H54 (cell line): ENCODE data around the gene REXO1.

Experiments
- DNase-seq: peaks from one replicate; pipeline ENCODE4 v3.0.0; 2011; ENCODE audit warnings: low spot score, mixed read lengths; ENCODE audit not compliant: insufficient read length
- FAIRE-seq: peaks from 3 replicates; lab custom pipeline; 2011; peaks lifted over from hg19 to GRCh38; lab: Jason Lieb, UNC
- POLR2A ChIP-seq: IDR thresholded peaks from 2 replicates; pipeline ENCODE4 v1.6.1; 2011; ENCODE audit warnings: low read depth, mild to moderate bottlenecking, low read length

Gene REXO1

GRCh38 chr19:1770866-1771576, 77.3 kb downstream of the REXO1 start:
- DNase-seq (no peak), FAIRE-seq (no peak)
- TF ChIP-seq POLR2A, result no peak

DNA sequence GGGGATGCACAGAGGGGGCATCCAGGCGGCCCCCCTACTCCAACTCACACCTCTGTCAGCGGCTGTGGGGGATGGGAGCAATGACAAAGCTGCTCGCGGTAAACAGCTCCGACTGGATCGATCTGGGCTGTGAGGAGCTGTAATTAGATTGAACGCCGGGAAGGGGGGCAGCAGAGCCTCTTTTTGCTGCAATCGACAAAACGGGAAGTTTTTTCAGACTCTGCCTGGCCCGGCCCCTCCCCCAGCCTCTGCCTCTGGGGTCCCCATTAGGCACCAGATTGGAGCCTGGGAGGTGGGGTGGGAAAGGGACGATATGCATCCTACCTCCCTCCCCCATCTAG, 78.7 kb downstream of the REXO1 start:
- FAIRE-seq, result no peak
- TF ChIP-seq POLR2A, result no peak
- no peak for DNase-seq

DNA sequence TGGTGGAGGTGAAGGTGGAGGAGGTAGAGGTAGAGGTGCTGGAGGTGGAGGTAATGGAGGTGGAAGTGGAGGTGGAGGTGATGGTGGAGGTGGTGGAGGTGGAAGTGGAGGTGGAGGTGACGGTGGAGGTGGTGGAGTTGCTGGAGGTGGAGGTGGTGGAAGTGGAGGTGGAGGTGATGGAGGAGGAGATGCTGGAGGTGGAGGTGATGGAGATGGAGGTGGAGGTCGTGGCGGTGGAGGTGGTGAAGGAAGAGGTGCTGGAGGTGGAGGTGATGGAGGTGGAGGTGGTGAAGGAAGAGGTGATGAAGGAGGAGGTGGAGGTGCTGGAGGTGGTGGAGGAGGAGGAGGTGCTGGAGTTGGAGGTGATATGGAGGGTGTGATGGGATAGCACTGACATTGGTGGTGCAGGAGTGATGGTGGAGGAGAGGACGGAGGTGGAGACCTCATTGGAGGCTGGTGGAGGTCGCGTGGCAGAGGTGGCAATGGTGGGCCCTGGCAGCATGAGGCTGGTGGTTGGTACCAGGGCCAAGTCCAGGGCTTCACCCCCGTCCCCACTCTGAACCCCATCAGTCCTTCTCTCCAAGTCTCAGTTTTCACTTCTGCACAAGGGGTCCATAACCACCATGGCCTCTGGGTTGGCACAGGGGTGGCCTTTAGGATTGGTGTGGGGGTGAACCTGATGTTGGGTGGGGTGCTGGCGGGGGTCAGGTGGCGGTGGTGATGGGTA, 79.2 kb downstream of the REXO1 start:
- TF ChIP-seq POLR2A, result no peak
- DNase-seq, result no peak
- FAIRE-seq, result no peak

GRCh38 chr19:1768248-1768647, 80.0 kb downstream of the REXO1 start:
- FAIRE-seq, result no peak

DNA sequence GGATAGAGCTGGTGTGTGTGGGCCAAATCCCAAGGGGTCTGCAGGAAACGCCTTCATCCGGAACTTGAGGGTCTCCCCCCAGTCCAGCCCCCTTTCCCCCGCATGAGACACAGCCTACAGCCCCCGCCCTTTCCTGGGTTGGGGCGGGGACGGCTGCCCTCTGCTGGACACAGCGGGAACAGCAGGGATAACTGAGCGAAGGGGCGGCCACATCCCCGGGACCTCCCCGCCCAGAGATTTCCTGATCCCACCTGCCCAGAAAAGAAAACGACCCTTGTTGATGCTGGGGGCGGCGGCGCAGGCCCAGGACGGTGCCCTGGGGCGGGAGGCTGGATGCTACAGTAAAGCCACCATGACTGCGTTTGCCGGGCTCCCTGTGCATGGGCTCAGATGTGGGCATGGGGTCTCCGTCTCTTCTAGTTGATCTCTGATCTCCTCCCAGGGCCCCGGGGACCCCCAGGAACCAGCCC, 80.8 kb downstream of the REXO1 start:
- FAIRE-seq (no peak), DNase-seq (peak; percentile 84)
- no peak for TF ChIP-seq POLR2A

More at GRCh38 chr19:1768248-1768647, 80.0 kb downstream of the REXO1 start:
- no peak for TF ChIP-seq POLR2A
- no peak for DNase-seq

DNA sequence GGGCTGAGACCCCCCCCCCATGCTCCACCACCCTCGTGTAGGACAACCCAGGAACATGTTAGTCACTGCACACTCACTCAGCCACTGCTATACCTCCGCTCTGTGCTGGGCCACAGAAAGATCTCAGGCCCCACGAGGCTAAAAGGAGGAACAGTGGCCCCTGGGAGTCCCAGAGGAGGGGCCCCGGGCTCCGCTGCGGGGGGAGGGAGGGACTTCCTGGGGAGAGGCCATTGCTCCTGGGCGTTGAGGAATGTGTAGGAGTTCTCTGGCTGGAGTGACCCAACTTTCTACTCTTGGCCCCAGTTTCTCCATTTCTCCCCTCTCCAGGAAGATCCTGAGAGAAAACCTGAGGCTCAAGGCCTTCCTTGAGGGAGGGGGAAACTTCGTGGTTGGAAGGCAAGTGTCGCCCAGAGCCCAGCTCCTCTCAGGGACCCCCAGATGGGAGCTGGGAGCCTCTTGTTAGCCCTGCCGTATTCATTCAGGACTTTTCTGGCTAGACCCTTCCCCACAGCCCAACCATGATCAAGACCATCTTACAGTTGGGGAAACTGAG, 81.4 kb downstream of the REXO1 start:
- FAIRE-seq (no peak), DNase-seq (peak; percentile 86)
- TF ChIP-seq POLR2A, result no peak

DNA sequence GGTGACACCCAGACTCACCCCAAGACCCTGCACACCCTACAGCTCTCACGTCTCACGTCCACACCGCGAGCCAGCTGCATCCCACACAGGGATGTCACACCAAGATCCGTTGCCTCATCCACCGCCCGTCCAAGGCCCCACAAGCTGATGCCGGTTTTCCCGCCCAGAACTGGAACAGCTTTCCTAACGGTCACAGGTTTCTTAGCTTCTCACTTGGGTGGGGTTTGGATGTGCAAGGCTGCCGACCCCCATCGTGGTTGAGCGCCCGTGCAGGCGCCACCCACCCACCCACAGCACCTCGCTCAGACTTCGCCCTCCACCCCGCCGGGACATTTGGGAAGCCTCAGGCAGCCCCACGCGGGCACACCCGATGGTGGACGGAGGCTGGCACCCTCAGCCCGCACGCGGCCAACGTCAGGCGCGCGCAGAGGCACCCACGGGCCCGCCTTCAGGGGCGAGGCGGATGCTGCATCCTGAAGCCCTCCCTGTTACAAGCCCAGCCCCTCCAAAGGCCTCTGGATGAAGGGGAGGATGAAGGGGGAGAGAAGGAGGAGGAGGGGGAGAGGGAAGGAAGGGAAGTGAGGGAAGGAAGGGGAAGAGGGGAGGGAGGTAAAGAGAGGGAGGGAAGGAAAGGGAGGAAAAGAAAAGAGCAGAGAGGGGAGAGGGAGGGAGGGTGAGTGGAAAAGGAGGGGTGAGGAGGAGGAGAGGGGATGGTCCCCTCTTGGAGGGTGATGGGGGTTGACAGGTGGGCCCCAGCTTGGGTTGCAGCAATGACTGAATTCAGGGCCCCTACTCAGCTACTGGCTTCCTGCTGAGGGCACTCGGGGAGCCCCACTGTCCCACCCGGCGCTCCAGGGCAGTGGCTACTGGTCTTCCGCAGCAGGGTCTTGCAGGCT, 82.1 kb downstream of the REXO1 start:
- no peak for FAIRE-seq
- TF ChIP-seq POLR2A, result no peak
- no peak for DNase-seq
